IMR-90 (cell line): ENCODE measurements around the gene TTLL4. TPM values are rescaled to one million over a fixed set of nuclear protein-coding genes. Genes with fewer than 3 reads are reported as not detected.

Experiments used
- ATAC-seq: fragments of 200-7000 bp; cut with Tn5 transposase; 2 replicates; pipeline ENCODE4 v1.9.1; 2020; ENCODE audit warnings: low read depth, mild to moderate bottlenecking, moderate library complexity
- BruUV-seq: library from RNA; stranded (reverse); fragments of 400-500 nt; replicated peaks from 2 replicates; lab custom pipeline; 2021; lab: Mats Ljungman, UMichigan
- CTCF ChIA-PET: fragments of 300-600 bp; formaldehyde crosslinking; extraction: SDS; loops from one replicate; lab custom pipeline; 2021; ENCODE audit warnings: antibody characterized with exemption; lab: Yijun Ruan, JAX
- POLR2A ChIA-PET: fragments of 300-600 bp; sonication (Branson Sonifier 250); formaldehyde crosslinking; loops from one replicate; lab custom pipeline; 2022; ENCODE audit warnings: antibody characterized with exemption; ENCODE audit not compliant: unreplicated experiment; lab: Charles Lee
- DNase-seq: peaks from one replicate; pipeline ENCODE4 v3.0.0; 2013
- H2AFZ ChIP-seq: replicated peaks from 2 replicates; pipeline ENCODE3; 2013; ENCODE audit warnings: low read length, mild to moderate bottlenecking; ENCODE audit not compliant: poor library complexity
- H2AK5ac ChIP-seq: 2 replicates; pipeline ENCODE4 v1.6.1; 2013; ENCODE audit warnings: low read depth, low read length, inconsistent platforms
- H2AK9ac ChIP-seq: replicated peaks from 2 replicates; pipeline ENCODE3; 2013; ENCODE audit warnings: mild to moderate bottlenecking, low read depth, low read length, moderate library complexity; ENCODE audit not compliant: poor library complexity
- H2BK120ac ChIP-seq: 2 replicates; pipeline ENCODE4 v1.6.1; 2013; ENCODE audit warnings: low read depth, low read length, inconsistent platforms
- H2BK15ac ChIP-seq: 3 replicates; pipeline ENCODE4 v1.6.1; 2013; ENCODE audit warnings: low read depth, low read length, inconsistent platforms
- H2BK20ac ChIP-seq: 2 replicates; pipeline ENCODE4 v1.6.1; 2013; ENCODE audit warnings: low read depth, mild to moderate bottlenecking, inconsistent platforms, low read length, moderate library complexity
- H2BK5ac ChIP-seq: 2 replicates; pipeline ENCODE4 v1.6.1; 2013; ENCODE audit warnings: mild to moderate bottlenecking, low read depth, low read length, inconsistent platforms; ENCODE audit not compliant: poor library complexity, severe bottlenecking
- H3K14ac ChIP-seq: replicated peaks from 2 replicates; pipeline ENCODE4 v1.6.1; 2013; ENCODE audit warnings: low read depth, low read length, inconsistent platforms
- H3K18ac ChIP-seq: 2 replicates; pipeline ENCODE4 v1.6.1; 2013; ENCODE audit warnings: low read depth, low read length, control low read depth
- H3K23ac ChIP-seq: 2 replicates; pipeline ENCODE4 v1.6.1; 2013; ENCODE audit warnings: low read depth, low read length, inconsistent platforms
- H3K27ac ChIP-seq: 2 replicates; pipeline ENCODE4 v1.5.1; 2013; ENCODE audit warnings: mild to moderate bottlenecking, control low read depth, low read length; ENCODE audit not compliant: insufficient read depth
- H3K27me3 ChIP-seq: 2 replicates; pipeline ENCODE4 v1.6.1; 2013; ENCODE audit warnings: low read length; ENCODE audit not compliant: control insufficient read depth, insufficient read depth
- H3K36me3 ChIP-seq: 2 replicates; pipeline ENCODE4 v1.6.1; 2013; ENCODE audit warnings: low read length, mixed read lengths; ENCODE audit not compliant: control insufficient read depth, insufficient read depth
- H3K4ac ChIP-seq: 2 replicates; pipeline ENCODE4 v1.6.1; 2013; ENCODE audit warnings: low read depth, low read length, inconsistent platforms
- H3K4me1 ChIP-seq: 2 replicates; pipeline ENCODE4 v1.6.1; 2013; ENCODE audit warnings: low read length, mixed read lengths; ENCODE audit not compliant: control insufficient read depth, insufficient read depth
- H3K4me2 ChIP-seq: 2 replicates; pipeline ENCODE4 v1.6.1; 2013; ENCODE audit warnings: low read depth, mild to moderate bottlenecking, control low read depth, low read length, moderate library complexity
- H3K4me3 ChIP-seq: 2 replicates; pipeline ENCODE4 v1.5.1; 2013; ENCODE audit warnings: low read depth, mild to moderate bottlenecking, control low read depth, low read length, moderate library complexity; ENCODE audit not compliant: insufficient read depth
- H3K56ac ChIP-seq: 2 replicates; pipeline ENCODE4 v1.6.1; 2013; ENCODE audit warnings: low read length, inconsistent platforms; ENCODE audit not compliant: insufficient read depth; ENCODE audit errors: extremely low read depth
- H3K79me1 ChIP-seq, 2 experiments: 2 replicates each; pipeline ENCODE4 v1.6.1; 2013; ENCODE audit warnings: low read length in 2 of 2, inconsistent platforms in 1 of 2, low read depth in 1 of 2
- H3K9ac ChIP-seq: 2 replicates; pipeline ENCODE4 v1.6.1; 2013; ENCODE audit warnings: low read depth, low read length, control low read depth
- H3K9me1 ChIP-seq: 2 replicates; pipeline ENCODE4 v1.6.1; 2013; ENCODE audit warnings: low read length, inconsistent platforms; ENCODE audit not compliant: insufficient read depth
- H3K9me3 ChIP-seq: 2 replicates; pipeline ENCODE4 v1.6.1; 2013; ENCODE audit warnings: low read length; ENCODE audit not compliant: control insufficient read depth, insufficient read depth
- H4K20me1 ChIP-seq: 2 replicates; pipeline ENCODE4 v1.6.1; 2013; ENCODE audit warnings: low read length, inconsistent platforms; ENCODE audit not compliant: insufficient read depth
- H4K5ac ChIP-seq: 2 replicates; pipeline ENCODE4 v1.6.1; 2013; ENCODE audit warnings: mild to moderate bottlenecking, low read depth, low read length, control low read depth
- H4K8ac ChIP-seq, 2 experiments: 2 replicates each; pipeline ENCODE4 v1.6.1; 2013; ENCODE audit warnings: low read depth in 2 of 2, low read length in 2 of 2, control low read depth in 1 of 2, inconsistent platforms in 1 of 2
- H4K91ac ChIP-seq: 2 replicates; pipeline ENCODE4 v1.6.1; 2013; ENCODE audit warnings: low read depth, low read length, inconsistent platforms; ENCODE audit not compliant: insufficient read depth
- BHLHE40 ChIP-seq: fragments of 150-350 bp; IDR thresholded peaks from 2 replicates; pipeline ENCODE4 v1.6.1; 2016; ENCODE audit warnings: mild to moderate bottlenecking, low read depth, low read length
- CEBPB ChIP-seq: IDR thresholded peaks from 2 replicates; pipeline ENCODE4 v1.6.1; 2012; ENCODE audit warnings: low read depth, low read length, improper control_type of control experiment
- CHD1 ChIP-seq: IDR thresholded peaks from 2 replicates; pipeline ENCODE4 v1.6.1; 2012; ENCODE audit warnings: low read depth, low read length, improper control_type of control experiment
- CTCF ChIP-seq: conservative IDR thresholded peaks from 2 replicates; pipeline ENCODE4 v1.5.1; 2012; ENCODE audit warnings: mild to moderate bottlenecking, low read depth, low read length, improper control_type of control experiment
- ELK1 ChIP-seq: fragments of 150-350 bp; IDR thresholded peaks from 2 replicates; pipeline ENCODE4 v1.6.1; 2016; ENCODE audit warnings: low read depth, mild to moderate bottlenecking, low read length, moderate library complexity, borderline replicate concordance
- FOS ChIP-seq: fragments of 150-350 bp; IDR thresholded peaks from 2 replicates; pipeline ENCODE4 v1.6.1; 2016; ENCODE audit warnings: low read depth, low read length
- MAFK ChIP-seq: IDR thresholded peaks from 2 replicates; pipeline ENCODE4 v1.6.1; 2012; ENCODE audit warnings: low read depth, low read length, improper control_type of control experiment
- MAZ ChIP-seq: IDR thresholded peaks from 2 replicates; pipeline ENCODE4 v1.6.1; 2012; ENCODE audit warnings: low read depth, mild to moderate bottlenecking, low read length, improper control_type of control experiment, moderate library complexity, borderline replicate concordance
- MXI1 ChIP-seq: IDR thresholded peaks from 2 replicates; pipeline ENCODE4 v1.6.1; 2012; ENCODE audit warnings: low read depth, mild to moderate bottlenecking, low read length, moderate library complexity, borderline replicate concordance
- NFE2L2 ChIP-seq: fragments of 150-350 bp; IDR thresholded peaks from 2 replicates; pipeline ENCODE4 v1.6.1; 2016; ENCODE audit warnings: low read depth, mild to moderate bottlenecking, low read length
- POLR2A ChIP-seq: IDR thresholded peaks from 2 replicates; pipeline ENCODE4 v1.6.1; 2012; ENCODE audit warnings: mild to moderate bottlenecking, low read depth, low read length
- RAD21 ChIP-seq: IDR thresholded peaks from 2 replicates; pipeline ENCODE4 v1.6.1; 2012; ENCODE audit warnings: low read length, improper control_type of control experiment
- RCOR1 ChIP-seq: IDR thresholded peaks from 2 replicates; pipeline ENCODE4 v1.6.1; 2012; ENCODE audit warnings: mild to moderate bottlenecking, low read length, improper control_type of control experiment; ENCODE audit not compliant: insufficient replicate concordance
- RFX5 ChIP-seq: IDR thresholded peaks from 2 replicates; pipeline ENCODE4 v1.8.0; 2012; ENCODE audit warnings: low read depth, mild to moderate bottlenecking, low read length, moderate library complexity
- SMC3 ChIP-seq: fragments of 150-350 bp; IDR thresholded peaks from 2 replicates; pipeline ENCODE4 v1.6.1; 2016; ENCODE audit warnings: low read depth, mild to moderate bottlenecking, antibody characterized with exemption, low read length, moderate library complexity
- USF2 ChIP-seq: fragments of 150-350 bp; IDR thresholded peaks from 2 replicates; pipeline ENCODE4 v1.6.1; 2017; ENCODE audit warnings: mild to moderate bottlenecking, antibody characterized with exemption, low read length, low read depth
- WGBS, 2 experiments: methylation state at CpG; one replicate each; pipeline versions ENCODE4 v1.1.5 to v1.1.7; 2013; ENCODE audit warnings: missing lambda C conversion rate in 2 of 2; ENCODE audit not compliant: insufficient read length in 1 of 2; ENCODE audit errors: extremely low coverage in 2 of 2; 5-methylcytosine and 5-hydroxymethylcytosine counted together
- dilution Hi-C: fragments of 300-500 bp; cut with HindIII; formaldehyde crosslinking; loops from one replicate; pipeline ENCODE4 v1.14.3; 2018; ENCODE audit warnings: low sequenced_read_pairs; ENCODE audit not compliant: unreplicated experiment
- in situ Hi-C: fragments of 300-500 bp; cut with MboI; formaldehyde crosslinking; loops from 3 replicates; pipeline ENCODE4 v1.14.3; 2019; ENCODE audit warnings: low sequenced_read_pairs, inconsistent platforms, mixed read lengths
- intact Hi-C: fragments of 100-400 bp; cut with micrococcal nuclease; formaldehyde crosslinking; loops from 2 replicates; pipeline ENCODE4 v1.10.0; 2022
- polyA plus RNA-seq, 3 experiments: library from polyadenylated mRNA; depleted of rRNA; stranded (reverse); fragments of >200 nt; gene quantifications; 2 replicates each; pipeline ENCODE4 v1.2.3, GENCODE V29; 2012; ENCODE audit warnings: low replicate concordance in 1 of 3
- total RNA-seq: library from RNA; depleted of rRNA; stranded (reverse); fragments of >200 nt; gene quantifications from 2 replicates; pipeline ENCODE4 v1.2.3, GENCODE V29; 2012

TTLL4 gene
- total and polyA plus RNA-seq, 2 of the 4 experiments (the other 2 are of a cell fraction): 9.0 to 22.9 TPM

- Histone ChIP-seq H2BK15ac (no peak overlapping the region), H3K36me3 (peaks cover 45% of the 10 kb centered on the region), H3K9me3 (no peaks in the 10 kb centered on the region), H2BK20ac (no peak overlapping the region), H3K14ac (no peak overlapping the region), H3K4me2 (no peak overlapping the region), H3K56ac (no peak overlapping the region), H3K27ac (no peak overlapping the region), H2AK9ac (no peak overlapping the region), H2AFZ (no peak overlapping the region), H3K9me1 (no peaks in the 10 kb centered on the region; the same call in 1 of the 2 replicates), H4K20me1 (no peaks in the 10 kb centered on the region), H3K9ac (no peak overlapping the region), H3K27me3 (no peaks in the 10 kb centered on the region), H3K18ac (no peak overlapping the region), H4K5ac (no peak overlapping the region), H3K23ac (no peak overlapping the region), H2BK120ac (no peak overlapping the region), H4K8ac (no peak overlapping the region), H3K79me1 (no peaks in the 10 kb centered on the region), H3K4me1 (no peaks in the 10 kb centered on the region), H4K91ac (no peak overlapping the region), H2AK5ac (no peak overlapping the region), H3K4ac (no peak overlapping the region), H3K4me3 (no peak overlapping the region), H2BK5ac (no peak overlapping the region)
- dilution Hi-C loops: no loop called here
- no peak for ATAC-seq
- DNase-seq: no peak
- intact Hi-C loops: no loop called here
- 100% methylated on average over 2 of the region's 3 CpGs; no CpG with 5 or more reads in 1 of the 2 experiments for WGBS, 2 experiments
- no peak for TF ChIP-seq BHLHE40
- TF ChIP-seq RFX5: no peak
- TF ChIP-seq CEBPB: no peak
- no peak for TF ChIP-seq CHD1
- no peak for TF ChIP-seq ELK1
- TF ChIP-seq RAD21: no peak
- TF ChIP-seq USF2: no peak
- TF ChIP-seq SMC3: no peak
- TF ChIP-seq FOS: no peak
- TF ChIP-seq CTCF: no peak
- no peak for TF ChIP-seq MAFK
- no peak for TF ChIP-seq POLR2A
- TF ChIP-seq MAZ: no peak
- TF ChIP-seq MXI1: no peak
- no peak for TF ChIP-seq NFE2L2
- TF ChIP-seq RCOR1: no peak
- no TSS peak for BruUV-seq
- in situ Hi-C loops: no loop called here
- POLR2A ChIA-PET: no interaction called here
- CTCF ChIA-PET: no interaction called here
Observed at GRCh38 chr2:218755198-218755566, 44.5 kb downstream of the TTLL4 start.
